AG09319 (cell line): ENCODE results near the gene HIPK2.

ENCODE experiments used
- DNase-seq: peaks from one replicate; pipeline ENCODE4 v3.0.0-alpha.2; 2010; ENCODE audit warnings: low read depth; ENCODE audit errors: extremely low read depth
- TF ChIP-seq, protein P1 (sequence below): IDR thresholded peaks from 2 replicates; pipeline ENCODE4 v1.5.1; 2011; ENCODE audit warnings: low read depth, mild to moderate bottlenecking, inconsistent platforms, low read length, moderate library complexity

HIPK2 gene

DNA sequence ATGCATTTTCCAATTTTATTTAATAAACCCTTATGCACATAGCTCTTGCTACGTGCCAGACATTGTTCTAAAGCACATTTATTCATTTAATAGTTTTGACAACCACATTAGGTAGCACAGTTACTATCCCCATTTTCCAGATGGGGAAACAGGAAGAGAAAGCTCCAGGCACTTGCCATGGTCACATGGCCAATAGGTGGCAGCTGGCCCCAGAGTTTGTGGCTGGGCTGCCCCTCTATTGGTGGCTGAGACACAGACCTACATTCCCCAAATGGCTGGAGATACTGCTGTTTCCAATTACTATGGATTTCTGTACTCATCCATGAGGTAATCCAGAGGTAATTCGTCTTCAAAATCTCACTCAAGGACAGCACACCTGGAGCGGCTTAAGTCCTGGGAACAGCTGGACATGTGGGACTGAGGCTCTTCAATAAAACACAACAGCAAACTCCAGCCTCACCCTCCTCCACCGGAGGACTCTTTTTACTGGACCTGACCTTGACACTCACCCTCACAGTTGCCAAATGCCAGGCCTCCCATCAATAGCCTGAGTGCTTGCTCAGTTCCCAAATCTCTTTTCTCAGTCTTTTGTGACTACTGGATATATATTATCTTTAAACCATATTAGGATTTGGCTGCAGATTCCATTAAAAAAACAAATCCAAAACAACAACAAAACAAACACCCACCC lies 148.3 kb downstream of the HIPK2 start:
- no peak for DNase-seq
- TF ChIP-seq, protein P1, sequence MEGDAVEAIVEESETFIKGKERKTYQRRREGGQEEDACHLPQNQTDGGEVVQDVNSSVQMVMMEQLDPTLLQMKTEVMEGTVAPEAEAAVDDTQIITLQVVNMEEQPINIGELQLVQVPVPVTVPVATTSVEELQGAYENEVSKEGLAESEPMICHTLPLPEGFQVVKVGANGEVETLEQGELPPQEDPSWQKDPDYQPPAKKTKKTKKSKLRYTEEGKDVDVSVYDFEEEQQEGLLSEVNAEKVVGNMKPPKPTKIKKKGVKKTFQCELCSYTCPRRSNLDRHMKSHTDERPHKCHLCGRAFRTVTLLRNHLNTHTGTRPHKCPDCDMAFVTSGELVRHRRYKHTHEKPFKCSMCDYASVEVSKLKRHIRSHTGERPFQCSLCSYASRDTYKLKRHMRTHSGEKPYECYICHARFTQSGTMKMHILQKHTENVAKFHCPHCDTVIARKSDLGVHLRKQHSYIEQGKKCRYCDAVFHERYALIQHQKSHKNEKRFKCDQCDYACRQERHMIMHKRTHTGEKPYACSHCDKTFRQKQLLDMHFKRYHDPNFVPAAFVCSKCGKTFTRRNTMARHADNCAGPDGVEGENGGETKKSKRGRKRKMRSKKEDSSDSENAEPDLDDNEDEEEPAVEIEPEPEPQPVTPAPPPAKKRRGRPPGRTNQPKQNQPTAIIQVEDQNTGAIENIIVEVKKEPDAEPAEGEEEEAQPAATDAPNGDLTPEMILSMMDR, result no peak

DNA sequence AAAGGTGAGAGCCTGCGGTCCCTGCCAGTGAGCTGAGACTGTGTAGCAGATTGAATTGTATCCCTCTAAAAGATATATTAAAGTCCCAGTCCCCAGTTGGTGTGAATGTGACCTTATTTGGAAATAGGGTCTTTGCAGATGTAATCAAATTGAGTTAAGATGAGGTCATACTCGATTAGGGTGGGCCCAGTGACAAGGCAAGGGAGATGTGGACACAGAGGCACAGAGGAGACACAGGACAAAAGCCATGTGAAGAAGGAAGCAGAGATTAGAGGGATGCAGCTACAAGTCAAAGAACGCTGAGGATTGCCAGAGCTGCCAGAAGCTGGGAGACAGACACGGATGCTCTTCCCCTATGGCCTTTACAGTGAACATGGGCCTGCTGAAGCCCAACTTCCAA lies 150.0 kb downstream of the HIPK2 start:
- no peak for DNase-seq
- TF ChIP-seq, protein P1, result no peak

DNA sequence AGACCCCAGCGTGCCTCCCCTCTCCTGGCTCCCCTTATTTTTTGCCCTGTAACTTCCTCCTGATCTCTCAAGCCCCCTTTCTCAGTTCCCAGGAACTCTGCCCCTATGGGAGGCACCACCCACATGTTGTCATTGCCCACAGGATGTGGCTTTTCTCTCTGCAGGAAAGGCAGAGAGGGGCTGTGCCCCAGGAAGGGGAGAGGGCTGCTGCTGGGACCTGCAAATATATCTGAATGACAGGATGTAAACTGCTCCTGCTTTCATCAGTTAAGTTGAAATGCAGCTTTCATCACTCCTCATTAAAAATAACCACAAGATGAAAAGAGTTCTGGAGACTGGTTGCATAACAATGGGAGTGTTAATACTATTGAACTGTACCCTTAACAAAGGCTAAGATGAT lies 151.0 kb downstream of the HIPK2 start:
- no peak for DNase-seq
- TF ChIP-seq, protein P1, result no peak

DNA sequence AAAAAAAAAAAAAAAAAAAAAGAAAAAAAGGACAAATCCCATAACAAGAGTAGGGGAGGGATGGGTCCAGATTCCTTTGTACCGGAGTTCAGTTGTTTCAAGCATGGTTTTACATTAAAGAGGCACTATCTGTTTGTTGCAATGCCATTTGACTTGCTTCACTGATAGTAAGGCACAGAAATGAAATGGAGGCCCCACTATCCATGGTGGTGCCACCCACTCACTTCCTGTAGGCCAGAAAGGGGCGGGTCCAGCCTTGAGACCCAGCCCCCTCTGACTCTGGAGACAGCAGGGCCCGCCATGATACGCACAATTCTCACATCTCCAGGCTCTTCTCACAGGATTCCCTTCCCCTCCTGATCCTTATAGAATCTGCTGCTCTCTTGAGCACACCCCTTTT lies 154.3 kb downstream of the HIPK2 start:
- TF ChIP-seq, protein P1, result no peak
- no peak for DNase-seq

DNA sequence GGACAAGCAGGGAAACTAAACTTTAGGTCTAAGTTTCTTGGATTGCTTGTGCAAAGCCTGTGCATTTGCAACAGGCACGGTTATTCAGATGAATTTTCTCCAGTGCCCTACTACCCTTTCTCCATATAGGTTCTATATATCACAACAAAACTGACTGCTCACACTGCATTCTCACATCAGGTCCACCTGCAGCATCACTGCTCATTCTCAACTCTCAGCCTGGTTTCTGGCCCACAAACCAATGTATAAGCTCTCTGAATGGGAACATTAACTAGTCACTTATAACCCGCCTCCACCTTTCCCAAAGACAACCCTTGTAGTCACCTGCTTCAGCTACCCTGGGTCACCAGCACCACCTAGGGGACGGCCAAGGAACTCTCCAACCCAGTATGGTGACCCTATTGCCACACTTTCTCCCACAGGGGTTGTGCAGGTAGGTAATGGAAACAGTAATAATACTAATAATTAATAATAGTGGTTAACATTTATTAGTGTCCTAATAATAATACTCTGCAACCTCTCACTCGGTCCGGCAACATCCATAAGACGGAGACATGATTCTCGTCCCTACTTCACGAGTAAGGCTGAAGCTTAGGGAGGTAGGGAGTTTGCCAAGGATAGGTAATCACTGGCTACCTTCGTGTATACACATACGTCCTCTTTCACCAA lies 157.0 kb downstream of the HIPK2 start:
- TF ChIP-seq, protein P1, result peak; percentile 59
- DNase-seq, result no peak

DNA sequence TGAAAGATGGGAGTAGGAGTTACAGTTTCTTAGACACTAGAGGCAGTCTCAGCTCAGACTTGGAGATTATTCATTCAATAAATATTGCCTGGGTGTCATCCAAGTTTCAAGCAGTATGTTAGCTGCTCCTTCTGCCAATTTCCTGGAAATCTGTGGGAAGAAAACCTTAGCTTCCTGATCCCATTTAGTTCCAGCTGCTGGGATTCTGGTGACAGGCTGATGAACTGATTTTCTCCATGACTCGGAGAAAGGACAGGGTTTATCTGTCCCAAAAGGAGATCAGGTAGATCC lies 158.5 kb downstream of the HIPK2 start:
- TF ChIP-seq, protein P1, result no peak; the same call in 1 of the 2 replicates
- peak; percentile 12 for DNase-seq

DNA sequence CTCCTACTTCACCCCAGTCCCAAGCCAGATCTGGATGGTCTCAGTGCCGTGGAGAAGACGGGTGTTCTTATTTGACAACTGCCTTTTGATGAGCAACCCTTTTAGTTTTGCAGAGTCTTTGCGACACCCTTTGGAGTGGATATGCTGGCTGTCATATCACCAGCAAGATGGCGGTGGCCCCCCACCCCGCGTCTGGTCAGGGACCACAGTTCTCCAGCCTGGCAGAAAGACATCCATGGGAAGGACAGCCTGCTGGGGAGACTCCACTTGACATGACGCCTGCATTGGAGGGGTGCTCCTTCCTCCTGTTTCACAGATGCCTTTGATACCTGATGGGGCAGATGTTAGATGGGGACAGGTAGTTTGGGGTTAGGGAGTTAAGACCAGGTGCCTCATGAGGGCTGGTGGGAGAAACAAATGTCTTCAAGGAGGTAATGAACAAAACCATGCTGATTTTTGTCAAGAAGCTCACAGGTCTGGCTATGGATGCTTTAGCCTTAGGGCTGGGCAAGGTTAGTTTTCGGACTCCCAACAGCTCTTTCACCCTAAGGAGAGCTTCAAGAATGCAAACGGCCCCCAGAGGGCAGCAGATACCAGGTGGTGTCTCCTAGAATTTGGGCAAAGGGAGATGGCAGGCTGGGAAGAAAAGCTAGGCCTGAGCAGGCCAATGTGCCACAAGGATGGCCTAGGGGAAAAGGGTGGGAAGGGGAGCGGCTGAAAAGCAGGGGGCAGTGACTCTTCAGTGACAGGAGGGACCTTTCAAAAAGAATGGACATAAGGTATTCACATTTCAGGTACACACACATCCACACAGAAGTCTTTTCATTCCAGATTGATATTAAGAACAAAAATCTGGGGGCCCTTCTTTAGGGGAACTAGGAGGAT lies 159.1 kb downstream of the HIPK2 start:
- peak; percentile 8 for DNase-seq
- TF ChIP-seq, protein P1, result peak; percentile 64
